GM12891 (cell line): Measurements from ENCODE around the gene OVCH1.

Experiments
- POLR2A ChIP-seq: IDR thresholded peaks from 2 replicates; pipeline ENCODE4 v1.6.1; 2011; ENCODE audit warnings: low read depth, low read length, control low read depth
- POLR2AphosphoS5 ChIP-seq: IDR thresholded peaks from 2 replicates; pipeline ENCODE4 v1.6.1; 2011; ENCODE audit warnings: low read depth, low read length, control low read depth

GRCh38 chr12:29396774-29397173 is 100.7 kb downstream of the OVCH1 start:
- TF ChIP-seq POLR2AphosphoS5 (no peak), POLR2A (no peak)
